ENCODE measurements around the gene PRKAB1. TPM values are rescaled to one million over a fixed set of nuclear protein-coding genes. Genes with fewer than 3 reads are reported as not detected.

Gene PRKAB1
- total RNA-seq, 1 experiment from 2014 or later = 37.3 TPM

DNA sequence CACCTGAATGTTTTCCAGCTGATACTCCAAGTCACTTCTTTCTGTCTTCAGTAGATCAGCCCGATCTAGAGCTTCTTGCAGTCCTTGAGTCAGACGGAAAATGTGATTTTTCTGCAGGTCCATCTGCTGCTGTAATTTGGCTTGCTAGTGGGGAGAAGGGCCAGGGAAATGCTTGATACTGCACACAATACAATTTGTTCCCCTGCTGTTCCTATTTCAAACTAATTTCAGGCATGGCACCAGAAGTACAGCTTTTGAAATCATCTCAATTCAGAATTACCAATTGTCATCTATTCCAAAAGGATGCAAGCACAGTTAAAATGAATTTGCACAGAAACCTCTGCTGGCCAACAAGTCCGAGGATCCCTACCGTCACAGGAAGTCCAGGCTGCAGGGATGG lies 53.4 kb downstream of the PRKAB1 start:
- H3K9me3 ChIP-seq = no peaks in the 10 kb centered on the region
- DNase-seq = no peak
- no peaks in the 10 kb centered on the region for H3K27me3 Mint-ChIP-seq (ENCODE audit: insufficient read depth, unreplicated experiment)
- H3K9me3 Mint-ChIP-seq (ENCODE audit: unreplicated experiment) = no peaks in the 10 kb centered on the region
- peaks cover 8% of the 10 kb centered on the region for H3K4me1 ChIP-seq
- intact Hi-C loops (cut with micrococcal nuclease; ENCODE audit: unreplicated experiment) = no loop called here
- TF ChIP-seq, protein P1, sequence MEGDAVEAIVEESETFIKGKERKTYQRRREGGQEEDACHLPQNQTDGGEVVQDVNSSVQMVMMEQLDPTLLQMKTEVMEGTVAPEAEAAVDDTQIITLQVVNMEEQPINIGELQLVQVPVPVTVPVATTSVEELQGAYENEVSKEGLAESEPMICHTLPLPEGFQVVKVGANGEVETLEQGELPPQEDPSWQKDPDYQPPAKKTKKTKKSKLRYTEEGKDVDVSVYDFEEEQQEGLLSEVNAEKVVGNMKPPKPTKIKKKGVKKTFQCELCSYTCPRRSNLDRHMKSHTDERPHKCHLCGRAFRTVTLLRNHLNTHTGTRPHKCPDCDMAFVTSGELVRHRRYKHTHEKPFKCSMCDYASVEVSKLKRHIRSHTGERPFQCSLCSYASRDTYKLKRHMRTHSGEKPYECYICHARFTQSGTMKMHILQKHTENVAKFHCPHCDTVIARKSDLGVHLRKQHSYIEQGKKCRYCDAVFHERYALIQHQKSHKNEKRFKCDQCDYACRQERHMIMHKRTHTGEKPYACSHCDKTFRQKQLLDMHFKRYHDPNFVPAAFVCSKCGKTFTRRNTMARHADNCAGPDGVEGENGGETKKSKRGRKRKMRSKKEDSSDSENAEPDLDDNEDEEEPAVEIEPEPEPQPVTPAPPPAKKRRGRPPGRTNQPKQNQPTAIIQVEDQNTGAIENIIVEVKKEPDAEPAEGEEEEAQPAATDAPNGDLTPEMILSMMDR (IDR thresholded peaks at IDR 0.05; ENCODE audit: insufficient read depth in 1 of 2, low read depth in 1 of 2, low read length in 1 of 2, severe bottlenecking in 1 of 2, unreplicated experiment in 1 of 2) = no peak
- peaks cover 6% of the 10 kb centered on the region for H3K4me1 Mint-ChIP-seq (ENCODE audit: low read depth, unreplicated experiment)
- H3K27me3 ChIP-seq (replicated peaks; ENCODE audit: control insufficient read depth, insufficient read depth, low read length) = no peaks in the 10 kb centered on the region
- H3K4me3 Mint-ChIP-seq (ENCODE audit: unreplicated experiment) = no peak overlapping the region
- POLR2A ChIA-PET = no interaction called here
- no peaks in the 10 kb centered on the region for H3K36me3 ChIP-seq (ENCODE audit: control insufficient read depth, insufficient read depth, low read length)
- no peak overlapping the region for H3K27ac Mint-ChIP-seq (ENCODE audit: unreplicated experiment)
- H3K4me3 ChIP-seq (ENCODE audit: low read depth, low read length) = no peak overlapping the region
- peaks cover 34% of the 10 kb centered on the region for H3K36me3 Mint-ChIP-seq (ENCODE audit: insufficient read depth, unreplicated experiment)
- BruUV-seq (replicated peaks) = no TSS peak
- CTCF ChIA-PET = no interaction called here

DNA sequence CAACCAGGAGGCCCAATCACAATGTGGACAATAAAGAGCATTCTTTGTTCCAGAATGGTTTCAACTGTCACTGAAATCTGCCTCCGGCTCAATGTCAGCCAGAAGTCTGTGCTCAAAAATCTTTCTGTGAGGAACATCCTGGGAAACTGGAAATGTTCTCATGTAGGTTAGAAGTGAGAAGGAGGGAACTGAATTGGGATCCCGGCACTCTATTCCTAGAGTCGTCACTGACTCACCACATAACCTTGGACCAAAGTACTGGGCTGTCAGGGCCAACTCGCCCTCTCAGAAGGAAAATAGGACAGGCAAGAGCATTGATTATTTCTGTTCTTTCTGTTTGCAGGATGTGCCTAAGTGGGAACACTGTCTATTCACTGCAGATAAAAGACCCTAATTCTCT lies 57.6 kb downstream of the PRKAB1 start:
- CTCF ChIA-PET = no interaction called here
- Histone ChIP-seq H3K9me3 (no peaks in the 10 kb centered on the region), H3K4me3 (ENCODE audit: low read depth, low read length) (no peak overlapping the region), H3K36me3 (ENCODE audit: control insufficient read depth, insufficient read depth, low read length) (no peaks in the 10 kb centered on the region), H3K4me1 (no peaks in the 10 kb centered on the region), H3K27me3 (replicated peaks; ENCODE audit: control insufficient read depth, insufficient read depth, low read length) (no peaks in the 10 kb centered on the region)
- H3K27ac Mint-ChIP-seq (ENCODE audit: unreplicated experiment) = no peak overlapping the region
- H3K4me3 Mint-ChIP-seq (ENCODE audit: unreplicated experiment) = no peak overlapping the region
- H3K36me3 Mint-ChIP-seq (ENCODE audit: insufficient read depth, unreplicated experiment) = peaks cover 16% of the 10 kb centered on the region
- BruUV-seq (replicated peaks) = no TSS peak
- no peaks in the 10 kb centered on the region for H3K4me1 Mint-ChIP-seq (ENCODE audit: low read depth, unreplicated experiment)
- no peaks in the 10 kb centered on the region for H3K27me3 Mint-ChIP-seq (ENCODE audit: insufficient read depth, unreplicated experiment)
- POLR2A ChIA-PET = no interaction called here
- DNase-seq = no peak
- no peaks in the 10 kb centered on the region for H3K9me3 Mint-ChIP-seq (ENCODE audit: unreplicated experiment)
- intact Hi-C loops (cut with micrococcal nuclease; ENCODE audit: unreplicated experiment) = no loop called here
- TF ChIP-seq, protein P1 (IDR thresholded peaks at IDR 0.05; ENCODE audit: insufficient read depth in 1 of 2, low read depth in 1 of 2, low read length in 1 of 2, severe bottlenecking in 1 of 2, unreplicated experiment in 1 of 2) = no peak

DNA sequence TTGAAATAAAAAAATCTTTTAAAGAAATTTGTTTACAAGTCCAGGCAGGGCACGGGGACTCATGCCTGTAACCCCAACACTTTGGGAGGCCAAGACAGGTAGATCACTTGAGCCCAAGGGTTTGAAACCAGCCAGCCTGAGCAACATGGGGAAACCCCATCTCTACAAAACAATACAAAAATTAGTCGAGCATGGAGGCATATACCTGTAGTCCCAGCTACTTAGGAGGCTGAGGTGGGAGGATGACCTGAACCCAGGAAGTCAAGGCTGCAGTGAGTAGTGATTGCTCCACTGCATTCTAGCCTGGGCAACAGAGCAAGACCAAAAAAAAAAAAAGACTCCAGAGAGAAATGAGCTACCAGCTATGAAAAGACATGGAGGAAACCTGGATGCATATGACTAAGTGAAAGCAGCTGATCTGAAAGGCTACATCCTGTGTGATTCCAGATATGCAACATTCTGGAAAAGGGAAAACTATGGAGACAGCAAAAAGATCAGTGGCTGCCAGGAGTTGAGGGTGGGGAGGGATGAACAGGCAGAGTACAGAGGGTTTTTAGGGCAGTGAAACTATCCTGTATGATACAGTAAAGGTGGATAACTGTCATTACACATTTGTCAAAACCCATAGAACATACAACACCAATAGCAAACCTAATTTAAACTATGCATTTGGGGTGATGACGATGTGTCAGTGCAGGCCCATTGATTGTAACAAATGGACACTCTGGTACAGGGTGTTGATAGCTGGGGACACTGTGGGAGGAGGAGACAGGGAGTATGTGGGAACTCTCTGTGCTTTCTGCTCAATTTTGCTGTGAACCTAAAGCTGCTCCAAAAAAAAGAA lies 59.9 kb downstream of the PRKAB1 start:
- no peaks in the 10 kb centered on the region for H3K9me3 Mint-ChIP-seq (ENCODE audit: unreplicated experiment)
- H3K36me3 Mint-ChIP-seq (ENCODE audit: insufficient read depth, unreplicated experiment) = peaks cover 15% of the 10 kb centered on the region
- Histone ChIP-seq H3K9me3 (no peaks in the 10 kb centered on the region), H3K36me3 (ENCODE audit: control insufficient read depth, insufficient read depth, low read length) (no peaks in the 10 kb centered on the region), H3K27me3 (replicated peaks; ENCODE audit: control insufficient read depth, insufficient read depth, low read length) (no peaks in the 10 kb centered on the region), H3K4me1 (no peaks in the 10 kb centered on the region), H3K4me3 (ENCODE audit: low read depth, low read length) (no peak overlapping the region)
- H3K27me3 Mint-ChIP-seq (ENCODE audit: insufficient read depth, unreplicated experiment) = no peaks in the 10 kb centered on the region
- intact Hi-C loops (cut with micrococcal nuclease; ENCODE audit: unreplicated experiment) = no loop called here
- POLR2A ChIA-PET = no interaction called here
- CTCF ChIA-PET = no interaction called here
- H3K4me1 Mint-ChIP-seq (ENCODE audit: low read depth, unreplicated experiment) = no peaks in the 10 kb centered on the region
- H3K27ac Mint-ChIP-seq (ENCODE audit: unreplicated experiment) = no peak overlapping the region
- H3K4me3 Mint-ChIP-seq (ENCODE audit: unreplicated experiment) = no peak overlapping the region
- no TSS peak for BruUV-seq (replicated peaks)
- DNase-seq = no peak
- TF ChIP-seq, protein P1 (IDR thresholded peaks at IDR 0.05; ENCODE audit: insufficient read depth in 1 of 2, low read depth in 1 of 2, low read length in 1 of 2, severe bottlenecking in 1 of 2, unreplicated experiment in 1 of 2) = no peak
